GM12864 (cell line): ENCODE measurements around the gene PDLIM1.

Experiments
- DNase-seq: peaks from one replicate; pipeline ENCODE4 v3.0.0-alpha.2; 2011; ENCODE audit warnings: low read depth
- H3K4me3 ChIP-seq: 2 replicates; pipeline ENCODE4 v1.5.1; 2011; ENCODE audit warnings: mild to moderate bottlenecking, low read depth, low read length, control low read depth
- TF ChIP-seq, protein P1 (sequence below): IDR thresholded peaks from 2 replicates; pipeline ENCODE4 v1.5.1; 2011; ENCODE audit warnings: low read depth, mild to moderate bottlenecking, moderate library complexity, low read length, control low read depth, inconsistent platforms; ENCODE audit errors: missing control alignments

The PDLIM1 gene

GRCh38 chr10:95315509-95315908 is 24.7 kb upstream of the PDLIM1 start:
- DNase-seq, result no peak

DNA sequence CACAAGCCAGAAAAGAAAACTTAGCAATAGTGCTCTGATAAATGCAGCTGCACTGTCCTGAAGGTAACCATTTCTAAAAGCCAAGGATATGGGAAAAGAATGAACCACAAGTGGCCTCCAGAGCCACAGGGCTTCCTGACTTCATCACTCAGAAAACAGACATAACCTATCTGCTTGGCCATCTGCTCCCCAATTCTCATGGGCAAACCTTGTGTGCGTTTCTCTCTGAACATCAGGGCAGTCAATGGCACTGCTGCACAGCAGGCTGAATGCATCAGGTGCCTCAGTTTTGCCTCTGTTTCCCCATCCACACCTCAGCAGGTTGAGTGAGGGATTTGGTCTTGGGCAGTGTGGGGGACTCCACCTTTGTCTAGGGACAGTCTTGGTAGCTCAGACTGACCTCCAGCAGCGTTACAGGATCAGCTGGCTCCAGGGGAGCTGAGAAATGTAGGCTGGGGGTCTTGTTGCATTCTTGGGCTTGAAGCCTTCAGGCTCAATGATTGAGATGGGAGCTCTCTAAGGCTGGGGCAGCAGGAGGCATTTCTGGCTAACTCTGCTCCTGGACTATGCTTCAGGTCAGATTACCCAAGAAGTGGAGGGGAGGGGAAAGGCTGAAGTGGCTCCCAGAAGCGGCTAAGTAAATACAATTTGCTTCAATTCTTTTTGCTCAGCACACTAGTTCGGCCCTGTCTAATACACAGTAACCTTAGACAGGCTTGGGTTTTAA is 23.6 kb upstream of the PDLIM1 start:
- no peak overlapping the region for H3K4me3 ChIP-seq
- TF ChIP-seq, protein P1, sequence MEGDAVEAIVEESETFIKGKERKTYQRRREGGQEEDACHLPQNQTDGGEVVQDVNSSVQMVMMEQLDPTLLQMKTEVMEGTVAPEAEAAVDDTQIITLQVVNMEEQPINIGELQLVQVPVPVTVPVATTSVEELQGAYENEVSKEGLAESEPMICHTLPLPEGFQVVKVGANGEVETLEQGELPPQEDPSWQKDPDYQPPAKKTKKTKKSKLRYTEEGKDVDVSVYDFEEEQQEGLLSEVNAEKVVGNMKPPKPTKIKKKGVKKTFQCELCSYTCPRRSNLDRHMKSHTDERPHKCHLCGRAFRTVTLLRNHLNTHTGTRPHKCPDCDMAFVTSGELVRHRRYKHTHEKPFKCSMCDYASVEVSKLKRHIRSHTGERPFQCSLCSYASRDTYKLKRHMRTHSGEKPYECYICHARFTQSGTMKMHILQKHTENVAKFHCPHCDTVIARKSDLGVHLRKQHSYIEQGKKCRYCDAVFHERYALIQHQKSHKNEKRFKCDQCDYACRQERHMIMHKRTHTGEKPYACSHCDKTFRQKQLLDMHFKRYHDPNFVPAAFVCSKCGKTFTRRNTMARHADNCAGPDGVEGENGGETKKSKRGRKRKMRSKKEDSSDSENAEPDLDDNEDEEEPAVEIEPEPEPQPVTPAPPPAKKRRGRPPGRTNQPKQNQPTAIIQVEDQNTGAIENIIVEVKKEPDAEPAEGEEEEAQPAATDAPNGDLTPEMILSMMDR, result no peak
- DNase-seq, result no peak

More at GRCh38 chr10:95315509-95315908, 24.7 kb upstream of the PDLIM1 start:
- TF ChIP-seq, protein P1, result no peak
- H3K4me3 ChIP-seq, result no peak overlapping the region

- TF ChIP-seq, protein P1, result no peak
- DNase-seq, result no peak
- H3K4me3 ChIP-seq, result no peak overlapping the region
These were observed 22.2 kb upstream of the PDLIM1 start for GRCh38 chr10:95312986-95313495.

DNA sequence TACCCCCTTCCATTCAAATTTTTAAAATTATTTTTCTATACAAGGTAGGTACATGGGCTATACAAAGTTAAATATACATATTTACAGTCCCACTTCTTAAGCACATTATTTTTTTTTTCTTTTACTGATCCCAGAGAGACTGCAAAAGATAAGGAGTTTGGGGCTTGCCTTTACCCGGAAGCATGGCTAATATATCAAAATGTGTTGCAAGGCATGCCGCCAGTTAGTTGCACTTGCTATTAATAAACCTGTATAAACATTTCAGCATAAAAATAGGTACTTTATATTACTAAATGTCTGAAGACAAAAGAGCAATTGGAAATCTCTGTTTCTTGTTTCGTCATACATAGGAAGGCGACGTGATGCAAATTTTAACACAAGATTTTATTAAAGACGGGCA is 21.5 kb upstream of the PDLIM1 start:
- no peak for DNase-seq
- TF ChIP-seq, protein P1, result no peak
- H3K4me3 ChIP-seq, result no peak overlapping the region

DNA sequence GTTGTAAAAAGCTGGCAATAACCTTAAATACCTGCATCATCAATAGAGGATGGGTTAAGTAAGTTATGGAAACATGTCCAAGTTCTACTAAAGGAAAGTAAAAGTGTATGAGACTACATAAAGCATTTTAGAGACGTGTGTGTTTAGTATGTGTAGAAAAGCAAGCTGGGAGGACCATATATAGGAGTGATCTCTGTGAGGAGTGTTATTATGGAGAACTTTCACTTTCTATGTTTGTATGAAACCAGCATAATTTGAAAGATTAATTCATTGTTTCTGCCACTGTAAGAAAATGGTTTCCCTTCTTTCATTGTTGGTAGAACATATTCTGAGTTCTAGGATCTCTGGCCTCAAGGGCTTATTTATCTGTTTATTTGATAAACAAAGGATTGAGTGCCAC is 19.2 kb upstream of the PDLIM1 start:
- no peak for DNase-seq
- TF ChIP-seq, protein P1, result no peak

DNA sequence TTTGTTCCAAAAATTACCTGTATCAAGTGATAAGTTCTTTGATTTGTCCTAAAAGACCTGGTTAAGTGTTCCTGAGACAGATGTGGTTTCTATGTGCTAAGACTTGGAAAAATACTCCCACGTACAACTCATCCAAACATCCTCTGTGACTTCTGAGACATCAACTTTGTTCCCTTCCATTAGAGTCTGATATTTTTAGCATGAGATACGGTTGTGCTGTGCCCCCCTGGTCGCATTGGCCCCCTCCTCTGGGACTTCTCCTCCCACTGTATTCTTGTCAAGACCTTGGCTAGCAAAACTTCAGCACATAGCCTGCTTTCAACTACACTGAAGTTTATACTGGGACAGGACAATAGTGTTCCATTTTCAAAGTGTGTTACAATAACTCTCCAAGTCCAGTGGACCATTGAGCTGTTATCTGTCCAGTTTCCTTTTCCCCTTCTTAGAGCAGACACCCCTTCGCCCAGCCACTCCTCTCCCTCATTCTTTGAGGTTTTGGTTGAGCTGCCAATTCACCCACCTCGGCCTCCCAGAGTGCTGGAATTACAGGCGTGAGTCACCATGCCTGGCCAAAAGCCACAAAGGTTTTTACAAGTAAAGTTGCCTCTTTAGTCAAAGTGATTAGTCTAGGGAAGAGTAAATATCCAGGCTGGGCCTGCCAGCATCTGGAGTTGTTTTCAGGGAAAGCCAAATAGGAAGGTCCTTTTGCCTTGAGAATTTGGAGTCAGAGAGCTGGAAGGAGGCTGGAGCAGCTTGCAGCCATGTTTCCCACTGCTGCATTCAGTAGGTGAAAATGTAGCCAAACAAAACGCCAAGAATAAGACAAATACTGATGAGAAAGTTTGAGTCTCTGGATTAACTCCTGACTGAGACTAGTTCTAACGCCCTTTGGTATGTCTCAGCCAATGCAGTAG is 17.8 kb upstream of the PDLIM1 start:
- no peak overlapping the region for H3K4me3 ChIP-seq
- no peak for DNase-seq
- TF ChIP-seq, protein P1, result no peak

More for the DNA sequence above, 19.2 kb upstream of the PDLIM1 start:
- H3K4me3 ChIP-seq, result no peak overlapping the region
